Osteocyte (in vitro differentiated cells): ENCODE measurements around the gene ADPRH. TPM values are rescaled to one million over a fixed set of nuclear protein-coding genes. Genes with fewer than 3 reads are reported as not detected.

ENCODE experiments used
- DNase-seq: peaks from one replicate; pipeline ENCODE4 v3.0.0; 2021; ENCODE audit warnings: mixed read lengths; ENCODE audit not compliant: unreplicated experiment; ENCODE audit errors: extremely low spot score
- H3K27ac Mint-ChIP-seq: one replicate; pipeline ENCODE4 v1.8.0; 2021; ENCODE audit warnings: mild to moderate bottlenecking, mixed read lengths; ENCODE audit not compliant: unreplicated experiment
- H3K27me3 Mint-ChIP-seq: one replicate; pipeline ENCODE4 v1.8.0; 2021; ENCODE audit warnings: mixed read lengths; ENCODE audit not compliant: unreplicated experiment
- H3K36me3 Mint-ChIP-seq: one replicate; pipeline ENCODE4 v1.8.0; 2021; ENCODE audit warnings: mixed read lengths; ENCODE audit not compliant: unreplicated experiment
- H3K4me1 Mint-ChIP-seq: one replicate; pipeline ENCODE4 v1.8.0; 2021; ENCODE audit warnings: mixed read lengths; ENCODE audit not compliant: unreplicated experiment
- H3K4me3 Mint-ChIP-seq: one replicate; pipeline ENCODE4 v1.8.0; 2021; ENCODE audit warnings: mild to moderate bottlenecking, moderate library complexity, mixed read lengths; ENCODE audit not compliant: unreplicated experiment
- H3K9me3 Mint-ChIP-seq: one replicate; pipeline ENCODE4 v1.8.0; 2021; ENCODE audit warnings: mixed read lengths; ENCODE audit not compliant: unreplicated experiment
- CTCF ChIP-seq: fragments of 200-600 bp; sonication (generic); IDR thresholded peaks from 2 replicates; pipeline ENCODE4 v1.5.0; 2021; ENCODE audit warnings: antibody characterized with exemption, mild to moderate bottlenecking, moderate library complexity
- total RNA-seq: library from RNA; stranded (reverse); gene quantifications from 2 replicates; pipeline ENCODE4 v1.2.1, GENCODE V29; 2021

The ADPRH gene
- total RNA-seq, 1 donor from 2014 or later = 1.9 TPM

DNA sequence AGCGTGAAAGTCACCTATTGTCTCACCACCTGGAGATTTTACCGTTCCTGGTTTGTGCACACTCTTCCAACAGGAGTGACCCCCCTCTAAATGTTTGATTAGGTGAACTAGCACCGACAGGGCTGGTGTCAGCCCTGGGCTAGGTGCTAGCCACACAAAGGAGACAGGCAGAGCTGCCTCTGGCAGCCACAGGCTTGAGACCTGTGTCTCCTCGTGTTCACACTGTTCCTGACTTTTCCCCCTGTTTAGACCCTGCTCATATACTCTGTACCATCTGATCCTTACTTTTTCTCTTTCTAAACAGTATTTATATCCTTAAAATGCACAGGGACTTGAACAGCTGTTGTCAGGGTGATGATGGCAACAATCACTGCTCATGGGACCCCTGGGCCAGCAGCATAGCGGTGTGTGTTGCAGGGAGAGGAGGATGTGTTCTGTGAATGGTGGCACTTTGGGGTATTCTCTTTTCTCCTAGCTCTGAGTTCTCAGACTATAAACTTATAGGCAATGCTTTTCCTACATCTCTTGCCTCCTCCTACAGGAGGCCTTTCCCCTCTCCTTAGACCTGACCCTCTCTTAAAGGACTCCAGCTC is 25.4 kb upstream of the ADPRH start:
- no peak for TF ChIP-seq CTCF
- no peak overlapping the region for H3K4me3 Mint-ChIP-seq
- H3K27me3 Mint-ChIP-seq = peaks cover 10% of the 10 kb centered on the region
- DNase-seq = no peak
- no peaks in the 10 kb centered on the region for H3K4me1 Mint-ChIP-seq
- no peak overlapping the region for H3K27ac Mint-ChIP-seq
- H3K36me3 Mint-ChIP-seq = no peaks in the 10 kb centered on the region
- H3K9me3 Mint-ChIP-seq = no peaks in the 10 kb centered on the region

DNA sequence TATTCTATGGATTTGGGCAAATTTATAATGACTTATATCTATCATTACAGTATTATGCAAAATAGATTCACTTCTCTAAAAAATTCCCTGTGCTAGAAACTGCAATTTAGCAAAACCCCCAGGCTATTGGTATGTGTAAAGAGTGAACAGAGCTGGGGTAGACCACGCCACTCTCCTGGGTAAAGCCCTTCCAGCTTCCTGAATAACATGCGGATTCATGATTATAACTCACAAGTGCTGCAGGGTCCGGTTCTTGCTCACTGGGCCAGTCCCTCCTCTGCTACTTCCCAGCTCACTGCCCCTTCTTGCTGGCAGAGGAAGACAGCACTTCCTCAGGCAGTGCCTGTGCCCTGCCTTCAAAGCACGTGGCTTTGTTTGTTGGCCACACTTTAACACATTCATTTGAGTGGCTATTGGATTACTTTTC is 24.0 kb upstream of the ADPRH start:
- Mint-ChIP-seq H3K27ac (no peak overlapping the region), H3K4me3 (no peak overlapping the region), H3K4me1 (no peaks in the 10 kb centered on the region), H3K9me3 (no peaks in the 10 kb centered on the region), H3K36me3 (no peaks in the 10 kb centered on the region), H3K27me3 (peaks cover 10% of the 10 kb centered on the region)
- no peak for DNase-seq
- TF ChIP-seq CTCF = no peak

- no peak for TF ChIP-seq CTCF
- H3K4me3 Mint-ChIP-seq = no peak overlapping the region
- H3K27ac Mint-ChIP-seq = no peak overlapping the region
- H3K4me1 Mint-ChIP-seq = no peaks in the 10 kb centered on the region
- DNase-seq = no peak
- peaks cover 10% of the 10 kb centered on the region for H3K27me3 Mint-ChIP-seq
- H3K36me3 Mint-ChIP-seq = no peaks in the 10 kb centered on the region
- no peaks in the 10 kb centered on the region for H3K9me3 Mint-ChIP-seq
These were observed 23.4 kb upstream of the ADPRH start for GRCh38 chr3:119555929-119556328.

DNA sequence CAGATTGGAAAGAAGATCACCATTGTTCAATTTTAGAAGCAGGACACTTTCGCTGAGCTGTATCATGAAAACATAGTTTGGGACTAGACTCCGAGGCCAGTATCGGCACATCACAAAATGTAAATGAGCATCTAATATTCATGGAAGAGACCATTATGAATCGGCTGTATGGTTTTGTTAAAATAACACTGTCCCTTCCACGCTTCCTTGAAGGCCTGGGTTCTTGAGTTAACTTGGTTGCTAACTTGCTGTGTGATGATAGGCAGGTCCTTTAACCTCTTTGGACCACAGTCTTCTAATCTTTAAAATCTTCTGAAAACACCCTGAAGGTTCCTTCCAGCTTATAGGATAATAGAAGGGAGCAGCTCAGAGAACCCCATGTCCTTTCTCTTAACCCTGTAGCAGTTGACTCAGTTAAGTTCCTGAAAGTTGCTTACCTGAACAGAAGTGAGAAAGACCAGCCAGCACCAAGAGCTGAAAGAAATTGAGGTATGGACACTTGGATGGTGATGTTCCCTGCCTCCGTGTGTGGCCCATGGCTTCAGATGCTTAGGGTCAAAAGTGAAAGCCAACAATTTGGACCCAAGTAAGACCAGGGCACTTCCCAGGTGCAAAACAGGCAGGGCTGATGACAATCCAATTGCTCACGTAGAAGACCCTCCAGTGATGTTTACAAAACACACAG is 22.0 kb upstream of the ADPRH start:
- H3K27ac Mint-ChIP-seq = no peak overlapping the region
- H3K9me3 Mint-ChIP-seq = no peaks in the 10 kb centered on the region
- no peak for TF ChIP-seq CTCF
- H3K36me3 Mint-ChIP-seq = no peaks in the 10 kb centered on the region
- H3K4me1 Mint-ChIP-seq = no peaks in the 10 kb centered on the region
- H3K4me3 Mint-ChIP-seq = no peak overlapping the region
- H3K27me3 Mint-ChIP-seq = peaks cover 10% of the 10 kb centered on the region
- DNase-seq = no peak

GRCh38 chr3:119557877-119558269 is 21.4 kb upstream of the ADPRH start:
- no peak for DNase-seq
- Mint-ChIP-seq H3K4me3 (no peak overlapping the region), H3K9me3 (no peaks in the 10 kb centered on the region), H3K36me3 (no peaks in the 10 kb centered on the region), H3K4me1 (no peaks in the 10 kb centered on the region), H3K27me3 (peaks cover 10% of the 10 kb centered on the region), H3K27ac (no peak overlapping the region)
- TF ChIP-seq CTCF = no peak
